Small intestine (tissue), 7 donors: Measurements from ENCODE around the gene CCDC50. TPM values are rescaled to one million over a fixed set of nuclear protein-coding genes. Genes with fewer than 3 reads are reported as not detected.
A peak's percentile ranks its signal among the peaks of the same experiment; 100 is the strongest.

Experiments used
- DNase-seq, 2 donors: peaks; one replicate each; pipeline versions ENCODE4 v3.0.0 to v3.0.0-alpha.2; 2013
- FAIRE-seq: peaks from 2 replicates; lab custom pipeline; 2012; peaks lifted over from hg19 to GRCh38; lab: Jason Lieb, UNC
- H3K27ac ChIP-seq, 3 donors: one replicate each; pipeline ENCODE4 v1.5.1; 2013; ENCODE audit warnings: low read length in 2 of 3, mild to moderate bottlenecking in 2 of 3, control low read depth in 1 of 3, inconsistent platforms in 1 of 3, low read depth in 1 of 3, moderate library complexity in 1 of 3
- H3K27me3 ChIP-seq, 3 donors: one replicate each; pipeline ENCODE4 v1.6.1; 2013; ENCODE audit warnings: low read length in 3 of 3, inconsistent platforms in 1 of 3; ENCODE audit not compliant: control insufficient read depth in 3 of 3, insufficient read depth in 3 of 3
- H3K36me3 ChIP-seq, 3 donors: one replicate each; pipeline ENCODE4 v1.6.1; 2013; ENCODE audit warnings: low read length in 3 of 3, inconsistent platforms in 1 of 3, low read depth in 1 of 3, mild to moderate bottlenecking in 1 of 3, moderate library complexity in 1 of 3; ENCODE audit not compliant: control insufficient read depth in 3 of 3, insufficient read depth in 2 of 3
- H3K4me1 ChIP-seq, 3 donors: one replicate each; pipeline ENCODE4 v1.6.1; 2013; ENCODE audit warnings: low read length in 2 of 3, inconsistent platforms in 1 of 3, low read depth in 1 of 3, mild to moderate bottlenecking in 1 of 3, moderate library complexity in 1 of 3; ENCODE audit not compliant: control insufficient read depth in 3 of 3, insufficient read depth in 2 of 3
- H3K4me3 ChIP-seq, 3 donors: one replicate each; pipeline ENCODE4 v1.5.1; 2013; ENCODE audit warnings: low read length in 3 of 3, control low read depth in 1 of 3, inconsistent platforms in 1 of 3, low read depth in 1 of 3, mild to moderate bottlenecking in 1 of 3, moderate library complexity in 1 of 3
- H3K9me3 ChIP-seq, 2 donors: one replicate each; pipeline ENCODE4 v1.6.1; 2013; ENCODE audit warnings: low read depth in 1 of 2, low read length in 1 of 2; ENCODE audit not compliant: control insufficient read depth in 2 of 2, insufficient read depth in 1 of 2
- WGBS, 3 donors: extraction: QIAGEN DNeasy Blood & Tissue Kit; methylation state at CpG; one replicate each; pipeline ENCODE4 v1.1.7; 2013; 5-methylcytosine and 5-hydroxymethylcytosine counted together
- polyA plus RNA-seq, 4 donors: library from polyadenylated mRNA; stranded (reverse) in 3 of 4; unstranded in 1 of 4; fragments of 200-250 nt in 3 of 4; fragments of 120-200 nt in 1 of 4; gene quantifications; one replicate each; pipeline versions ENCODE4 v1.2.1 to v1.2.3, GENCODE V29; 2013
- donor health status: healthy with polysubstance abuse.
- donor health status: control.
- donor health status: control.
- donor health status: Bipolar disorder and iron deficiency.
- donor health status: healthy.

The CCDC50 gene
- polyA plus RNA-seq, 4 donors: 18.6 to 71.5 (median 26.6) TPM

DNA sequence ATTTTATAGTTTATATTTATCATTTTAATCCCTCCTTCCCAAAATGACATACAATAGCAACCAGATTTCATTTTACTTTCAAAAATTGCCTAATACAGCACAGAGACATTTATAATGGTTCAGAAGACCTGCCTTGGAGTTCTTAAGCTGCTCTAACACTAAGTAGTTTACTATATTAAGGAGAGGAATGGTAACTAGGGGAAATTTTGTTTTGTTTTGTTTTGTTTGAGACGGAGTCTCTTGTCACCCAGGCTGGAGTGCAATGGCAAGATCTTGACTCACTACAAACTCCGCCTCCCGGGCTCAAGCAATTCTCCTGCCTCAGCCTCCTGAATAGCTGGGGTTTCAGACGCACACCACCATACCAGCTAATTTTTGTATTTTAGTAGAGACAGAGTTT is 22.8 kb upstream of the CCDC50 start:
- no peak overlapping the region for H3K27ac ChIP-seq
- FAIRE-seq: no peak
- WGBS, 3 donors: 87 to 96% (median 87%) methylated on average over 4 of the region's 4 CpGs

DNA sequence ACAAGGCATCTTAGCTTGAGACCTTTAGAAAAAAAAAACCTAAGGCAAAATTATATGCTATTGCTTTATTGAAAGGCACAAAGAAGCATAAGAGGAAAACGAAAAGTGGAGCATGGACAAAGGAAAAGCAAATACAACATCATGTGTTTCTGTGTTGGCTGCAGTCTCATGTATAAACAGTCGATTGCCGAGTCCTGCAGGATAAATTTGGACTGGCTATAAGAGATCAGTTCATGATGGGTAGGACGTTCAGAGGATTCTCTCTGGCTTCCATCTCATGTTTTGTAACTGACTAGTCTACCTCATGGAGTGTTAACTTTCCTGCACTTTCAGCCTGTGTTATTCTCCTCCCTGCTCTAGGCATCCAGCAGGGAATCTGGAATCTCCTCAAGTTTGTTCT is 21.9 kb upstream of the CCDC50 start:
- Histone ChIP-seq H3K4me3 (no peak overlapping the region), H3K9me3 (no peaks in the 10 kb centered on the region), H3K27me3 (no peaks in the 10 kb centered on the region), H3K27ac (no peak overlapping the region), H3K4me1 (peaks cover 0 to 1% (median 0%) of the 10 kb centered on the region in 3 donors), H3K36me3 (no peaks in the 10 kb centered on the region)
- DNase-seq (no peak), FAIRE-seq (no peak)
- WGBS, 3 donors: 76 to 80% (median 78%) methylated on average over 4 of the region's 4 CpGs

More for the DNA sequence above, 22.8 kb upstream of the CCDC50 start:
- no peaks in the 10 kb centered on the region for H3K27me3 ChIP-seq
- H3K36me3 ChIP-seq: no peaks in the 10 kb centered on the region
- DNase-seq: no peak
- H3K4me3 ChIP-seq: no peak overlapping the region
- no peaks in the 10 kb centered on the region for H3K9me3 ChIP-seq
- H3K4me1 ChIP-seq: peaks cover 0 to 5% (median 0%) of the 10 kb centered on the region in 3 donors

DNA sequence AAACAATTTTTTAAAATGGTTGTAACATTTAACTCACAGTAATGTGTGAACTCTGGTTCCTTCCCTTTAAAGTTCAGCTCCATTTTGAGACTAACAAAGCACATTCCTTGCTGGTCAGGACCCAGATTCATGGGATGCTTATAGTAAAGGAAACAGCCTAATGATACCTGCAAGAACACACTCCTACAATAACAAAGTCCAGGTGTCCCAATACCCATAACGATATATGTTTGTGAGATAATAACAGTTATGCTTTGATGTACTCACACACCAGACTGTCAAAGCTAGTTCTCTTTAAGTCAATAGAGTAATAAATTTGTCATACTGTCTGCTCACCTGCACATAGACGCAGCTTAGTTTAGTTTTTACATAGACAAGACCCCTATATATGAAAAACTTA is 15.9 kb upstream of the CCDC50 start:
- FAIRE-seq (no peak), DNase-seq (peak; percentile 34 to 68)
- no peaks in the 10 kb centered on the region for H3K9me3 ChIP-seq

DNA sequence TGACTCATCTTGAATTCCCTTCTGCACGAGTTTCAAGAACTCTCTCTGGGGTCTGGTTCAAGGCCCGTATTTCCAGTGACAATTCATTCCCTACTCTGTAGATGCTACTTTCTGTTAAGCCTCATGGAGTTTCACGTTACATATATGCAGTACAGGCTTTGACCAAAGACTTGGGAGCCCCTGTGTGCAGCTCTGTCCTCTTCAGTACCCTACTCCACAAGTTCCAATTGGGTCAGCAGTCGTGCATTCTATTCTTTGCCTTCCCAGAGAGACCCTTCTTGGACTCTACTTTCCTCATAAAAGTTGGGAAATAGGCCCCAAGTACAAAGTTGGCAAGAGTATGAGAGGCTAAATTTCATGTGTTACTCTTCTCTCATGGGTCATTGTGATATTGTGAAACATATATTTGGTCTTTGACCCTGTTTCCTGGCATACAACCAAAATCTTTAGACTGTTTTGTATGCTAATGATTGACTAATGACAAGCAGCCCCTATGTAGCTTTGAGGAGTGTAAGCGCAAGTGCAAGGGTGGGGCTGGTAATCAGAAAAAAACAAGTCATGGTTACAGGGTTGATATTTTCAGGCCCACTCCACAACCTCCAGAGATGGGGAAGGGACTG is 15.0 kb upstream of the CCDC50 start:
- Histone ChIP-seq H3K27me3 (no peaks in the 10 kb centered on the region), H3K27ac (peak overlapping the region in 1 of 3 donors; percentile 34), H3K36me3 (no peaks in the 10 kb centered on the region), H3K9me3 (no peaks in the 10 kb centered on the region), H3K4me1 (peaks cover 0 to 12% (median 0%) of the 10 kb centered on the region in 3 donors), H3K4me3 (no peak overlapping the region)
- WGBS, 3 donors: 61 to 68% (median 67%) methylated on average over 5 of the region's 5 CpGs
- DNase-seq (peak; percentile 74 to 88), FAIRE-seq (no peak)

More for the DNA sequence above, 15.9 kb upstream of the CCDC50 start:
- peaks cover 0 to 12% (median 0%) of the 10 kb centered on the region in 3 donors for H3K4me1 ChIP-seq
- peak overlapping the region in 1 of 3 donors; percentile 34 for H3K27ac ChIP-seq
- no peaks in the 10 kb centered on the region for H3K36me3 ChIP-seq
- H3K27me3 ChIP-seq: no peaks in the 10 kb centered on the region
- 48 to 76% (median 53%) methylated on average over 2 of the region's 2 CpGs for WGBS, 3 donors
- no peak overlapping the region for H3K4me3 ChIP-seq

DNA sequence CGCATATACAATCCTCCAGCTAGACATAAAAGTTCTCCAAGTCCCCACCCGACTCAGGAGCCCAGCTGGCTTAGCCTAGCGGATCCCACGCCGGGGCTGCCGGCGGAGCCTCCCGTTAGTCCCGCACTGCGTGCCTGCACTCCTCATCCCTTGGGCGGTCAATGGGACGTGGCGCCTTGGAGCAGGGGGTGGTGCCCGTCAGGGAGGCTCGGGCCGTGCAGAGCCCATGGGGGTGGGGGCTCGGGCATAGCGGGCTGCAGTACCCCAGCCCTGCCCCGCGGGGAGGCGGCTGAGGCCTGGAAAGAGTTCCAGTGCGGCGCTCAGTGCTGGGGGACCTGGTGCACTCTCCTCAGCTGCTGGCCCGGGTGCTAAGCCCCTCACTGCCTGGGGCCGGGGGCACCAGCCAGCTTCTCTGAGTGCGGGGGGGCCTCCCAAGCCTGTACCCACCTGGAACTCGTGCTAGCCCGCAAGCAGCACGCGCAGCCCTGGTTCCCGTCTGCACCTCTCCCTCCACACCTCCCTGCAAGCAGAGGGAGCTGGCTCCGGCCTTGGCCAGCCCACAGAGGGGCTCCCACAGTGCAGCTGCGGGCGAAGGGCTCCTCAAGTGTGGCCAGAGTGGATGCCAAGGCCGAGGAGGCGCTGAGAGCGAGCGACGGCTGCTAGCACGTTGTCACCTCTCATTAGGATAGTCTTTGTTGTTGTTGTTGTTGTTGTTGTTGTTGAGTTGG is 12.2 kb upstream of the CCDC50 start:
- no peaks in the 10 kb centered on the region for H3K27me3 ChIP-seq
- WGBS, 3 donors: 95 to 97% (median 96%) methylated on average over 35 to 40 of the region's 40 CpGs
- H3K27ac ChIP-seq: no peak overlapping the region
- no peak for FAIRE-seq
- H3K4me1 ChIP-seq: peaks cover 0 to 12% (median 0%) of the 10 kb centered on the region in 3 donors
- H3K4me3 ChIP-seq: no peak overlapping the region
- no peak for DNase-seq
- H3K9me3 ChIP-seq: no peaks in the 10 kb centered on the region
- no peaks in the 10 kb centered on the region for H3K36me3 ChIP-seq

DNA sequence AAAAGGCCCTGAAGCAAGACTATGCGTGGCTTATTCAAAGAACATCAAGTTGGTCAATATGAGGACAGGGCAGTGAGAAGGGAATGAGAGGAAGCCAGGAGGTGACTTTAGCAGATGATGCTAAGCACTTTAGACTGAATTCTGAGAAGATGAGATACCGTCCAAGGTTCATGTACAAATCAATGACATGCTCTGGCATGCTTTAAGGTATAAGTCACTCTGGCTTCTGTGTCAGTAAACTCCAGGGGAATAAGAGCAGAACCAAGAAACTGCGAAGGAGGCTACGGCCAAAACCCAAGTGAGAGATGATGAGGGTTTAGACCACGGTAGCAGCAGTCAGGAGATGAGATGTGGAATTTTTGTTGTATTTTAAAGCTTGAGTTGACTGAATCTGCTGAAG is 8.9 kb upstream of the CCDC50 start:
- Histone ChIP-seq H3K36me3 (no peaks in the 10 kb centered on the region), H3K9me3 (no peaks in the 10 kb centered on the region), H3K27ac (no peak overlapping the region), H3K4me3 (no peak overlapping the region), H3K27me3 (no peaks in the 10 kb centered on the region), H3K4me1 (no peaks in the 10 kb centered on the region)
- DNase-seq: no peak
- no peak for FAIRE-seq
- 82 to 92% (median 86%) methylated on average over 5 of the region's 5 CpGs for WGBS, 3 donors

DNA sequence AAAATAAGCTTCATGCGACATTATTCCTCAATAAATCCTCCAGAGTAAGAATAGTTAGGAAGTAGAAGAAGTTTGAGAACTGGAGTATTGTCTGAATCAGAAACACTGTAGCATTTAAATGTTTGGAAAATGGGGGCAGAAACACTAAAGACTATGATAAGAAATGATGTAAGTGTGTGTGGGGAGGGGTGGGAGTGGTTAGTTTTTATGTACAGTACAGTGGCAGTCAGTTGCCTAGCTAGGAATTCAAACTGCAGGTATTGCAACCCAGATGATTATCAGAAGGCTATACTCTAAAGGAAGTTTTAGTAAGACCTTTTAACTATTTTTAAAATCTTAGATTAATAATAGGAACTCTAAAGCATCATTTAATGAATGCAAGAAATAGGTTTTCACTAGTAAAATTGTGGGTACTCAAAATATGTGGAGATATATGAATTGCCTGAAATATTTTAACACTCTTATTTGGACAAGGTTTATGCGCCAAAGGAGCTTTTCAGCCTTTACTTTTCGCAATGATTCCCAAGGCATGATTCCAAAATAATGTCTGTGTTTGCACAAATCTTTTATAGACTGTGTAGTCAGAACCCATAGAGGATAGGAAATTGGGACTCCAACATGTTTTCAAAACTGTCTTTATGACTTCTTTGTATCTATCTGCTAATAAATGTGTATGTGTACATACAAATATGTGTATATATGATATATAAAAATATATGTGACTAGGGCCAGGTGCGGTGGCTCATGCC is 8.0 kb upstream of the CCDC50 start:
- Histone ChIP-seq H3K27ac (no peak overlapping the region), H3K9me3 (no peaks in the 10 kb centered on the region), H3K4me3 (no peak overlapping the region), H3K4me1 (no peaks in the 10 kb centered on the region), H3K27me3 (no peaks in the 10 kb centered on the region), H3K36me3 (no peaks in the 10 kb centered on the region)
- whole genome bisulfite sequencing, 3 donors: 89 to 97% (median 96%) methylated on average over 4 of the region's 4 CpGs
- FAIRE-seq: no peak
- no peak for DNase-seq

DNA sequence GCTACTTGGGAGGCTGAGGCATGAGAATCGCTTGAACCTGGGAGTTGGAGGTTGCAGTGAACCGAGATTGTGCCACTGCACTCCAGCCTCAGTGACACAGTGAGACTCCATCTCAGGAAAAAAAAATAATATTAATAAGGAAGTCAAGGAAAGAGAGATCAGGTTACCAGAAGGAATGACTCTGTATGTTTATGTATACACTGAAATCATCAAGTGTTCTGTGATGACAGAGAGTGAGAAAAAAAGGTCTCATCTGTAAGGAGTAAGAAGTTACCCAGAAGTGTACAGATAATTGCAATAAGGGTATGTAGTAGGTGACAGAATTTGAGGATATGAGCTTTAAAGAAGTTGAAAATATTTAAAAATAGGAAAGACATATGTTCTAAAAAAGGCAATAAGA is 4.3 kb upstream of the CCDC50 start:
- no peak overlapping the region for H3K27ac ChIP-seq
- no peak for FAIRE-seq
- H3K36me3 ChIP-seq: no peaks in the 10 kb centered on the region
- no peaks in the 10 kb centered on the region for H3K27me3 ChIP-seq
- no peaks in the 10 kb centered on the region for H3K9me3 ChIP-seq
- WGBS, 3 donors: 91 to 95% (median 93%) methylated on average over 2 of the region's 2 CpGs
- no peak overlapping the region for H3K4me3 ChIP-seq
- DNase-seq: no peak
- H3K4me1 ChIP-seq: peaks cover 0 to 4% (median 0%) of the 10 kb centered on the region in 3 donors
